T-helper 1 cell (primary cell): ENCODE measurements around the gene SLC29A4.
"Not testable (repeated sequence)": the region's sequence is repeated elsewhere in the genome, so short reads cannot be mapped to it uniquely, and the experiment has no call there.

Experiments used
- DNase-seq, 5 donors: peaks; one replicate each; pipeline ENCODE4 v3.0.0-alpha.2; 2012 to 2020
- total RNA-seq, 4 donors: gene quantifications; one replicate each; lab custom pipeline; 2026; lab: John Stamatoyannopoulos, UW

The SLC29A4 gene, protein sequence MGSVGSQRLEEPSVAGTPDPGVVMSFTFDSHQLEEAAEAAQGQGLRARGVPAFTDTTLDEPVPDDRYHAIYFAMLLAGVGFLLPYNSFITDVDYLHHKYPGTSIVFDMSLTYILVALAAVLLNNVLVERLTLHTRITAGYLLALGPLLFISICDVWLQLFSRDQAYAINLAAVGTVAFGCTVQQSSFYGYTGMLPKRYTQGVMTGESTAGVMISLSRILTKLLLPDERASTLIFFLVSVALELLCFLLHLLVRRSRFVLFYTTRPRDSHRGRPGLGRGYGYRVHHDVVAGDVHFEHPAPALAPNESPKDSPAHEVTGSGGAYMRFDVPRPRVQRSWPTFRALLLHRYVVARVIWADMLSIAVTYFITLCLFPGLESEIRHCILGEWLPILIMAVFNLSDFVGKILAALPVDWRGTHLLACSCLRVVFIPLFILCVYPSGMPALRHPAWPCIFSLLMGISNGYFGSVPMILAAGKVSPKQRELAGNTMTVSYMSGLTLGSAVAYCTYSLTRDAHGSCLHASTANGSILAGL
- 0.15 to 1.7 (median 0.81) reads per million in 4 donors for total RNA-seq

- no peak for DNase-seq
Observed at GRCh38 chr7:5282543-5283316, at the start of gene SLC29A4. SLC29A4 (plus strand) TSS chr7:5282943; CDS start chr7:5287817, 4,874 bp downstream.

DNA sequence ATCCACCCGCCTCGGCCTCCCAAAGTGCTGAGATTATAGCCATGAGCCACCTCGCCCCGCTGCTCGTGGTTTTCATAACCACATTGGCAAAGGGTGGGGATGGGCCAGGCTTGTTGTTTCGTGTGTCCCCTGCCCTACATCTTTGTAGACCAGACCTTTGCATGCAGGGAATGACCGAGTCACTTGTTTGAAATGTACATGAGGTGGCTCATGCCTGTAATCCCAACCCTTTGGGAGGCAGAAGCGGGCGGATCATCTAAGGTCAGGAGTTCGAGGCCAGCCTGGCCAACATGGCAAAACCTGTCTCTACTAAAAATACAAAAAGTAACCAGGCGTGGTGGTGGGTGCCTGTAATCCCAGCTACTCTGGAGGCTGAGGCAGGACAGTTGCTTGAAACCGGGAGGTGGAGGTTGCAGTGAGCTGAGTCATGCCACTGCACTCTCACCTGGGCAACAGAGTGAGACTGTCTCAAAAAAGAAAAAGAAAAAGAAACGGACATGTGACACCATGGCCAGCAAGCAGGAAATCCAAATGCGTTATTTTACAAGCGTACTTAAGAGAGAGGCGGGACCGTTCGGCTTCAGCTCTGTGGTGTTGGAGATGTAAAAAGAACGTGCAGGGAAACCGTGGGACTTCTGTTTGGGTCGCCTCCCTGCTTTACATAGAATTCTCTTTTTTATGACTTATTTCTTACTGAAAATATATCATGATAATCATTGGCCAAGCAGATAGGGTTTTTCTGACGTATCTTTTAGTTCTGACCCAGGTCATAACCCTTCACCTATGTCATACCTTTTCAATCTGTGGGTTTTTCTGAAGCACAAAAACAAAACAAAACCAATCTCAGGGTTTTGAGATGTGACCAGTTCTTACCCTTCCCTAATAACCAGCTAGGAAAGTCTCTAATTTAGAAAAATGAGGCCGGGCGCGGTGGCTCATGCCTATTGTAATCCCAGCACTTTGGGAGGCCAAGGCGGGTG is 47.6 kb upstream of the SLC29A4 start:
- no peak for DNase-seq

- no peak for DNase-seq
Observed at GRCh38 chr7:5237286-5237685, 45.5 kb upstream of the SLC29A4 start.

- DNase-seq = no peak
Observed at GRCh38 chr7:5238500-5238899, 44.2 kb upstream of the SLC29A4 start.

DNA sequence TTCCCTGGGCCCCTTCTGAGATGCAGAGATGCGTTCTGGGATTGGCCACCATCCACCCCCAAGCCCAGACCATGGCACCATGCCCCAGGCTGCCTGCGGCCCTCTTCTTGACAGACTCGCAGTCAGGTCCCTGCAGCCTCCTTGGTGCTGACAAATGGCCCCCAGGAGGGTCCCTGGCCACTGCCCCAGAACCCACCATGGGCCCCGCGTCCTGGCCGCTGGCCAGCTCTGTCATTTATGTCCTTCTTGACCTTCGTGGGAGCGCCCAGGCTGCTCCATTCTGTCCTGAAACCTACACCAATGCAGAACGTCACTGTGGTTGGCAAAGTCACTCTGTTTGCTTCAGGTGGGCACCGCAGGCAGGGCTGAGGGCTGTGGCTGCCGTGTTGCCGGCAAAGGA is 39.5 kb upstream of the SLC29A4 start:
- no peak for DNase-seq

DNA sequence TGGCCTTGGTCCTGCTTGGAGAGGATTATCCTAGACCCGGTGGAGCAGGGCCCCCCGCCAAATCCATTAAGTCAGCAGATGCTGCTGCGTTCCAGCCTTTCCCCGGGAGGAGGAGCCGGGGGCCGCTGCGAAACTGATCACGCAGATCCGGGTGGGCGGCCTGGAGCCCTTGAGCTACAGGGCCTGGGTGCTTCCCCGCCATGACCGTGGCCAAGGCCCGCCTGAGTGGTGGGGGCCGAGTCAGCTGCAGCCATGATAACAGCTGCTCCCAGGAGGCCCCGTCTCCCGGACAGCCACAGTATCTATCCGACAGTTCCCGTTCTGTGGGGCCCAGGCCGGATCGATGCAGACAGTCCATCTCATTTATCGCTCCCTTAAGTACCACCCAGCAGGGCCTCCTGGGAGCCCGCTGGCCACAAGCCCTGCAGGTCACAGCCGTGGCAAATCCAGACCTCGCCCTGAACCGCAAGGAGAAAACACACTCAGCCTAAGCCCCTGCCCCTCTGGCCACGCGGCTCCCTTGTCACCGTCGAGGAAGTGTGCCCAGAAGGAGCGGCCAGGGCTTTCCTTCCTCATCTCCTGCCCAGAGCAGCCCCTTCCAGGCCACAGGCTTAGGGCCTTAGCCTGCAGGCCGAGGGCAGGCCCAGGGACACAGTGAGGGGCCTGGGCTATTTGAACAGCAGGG is 34.4 kb upstream of the SLC29A4 start:
- no peak for DNase-seq

DNA sequence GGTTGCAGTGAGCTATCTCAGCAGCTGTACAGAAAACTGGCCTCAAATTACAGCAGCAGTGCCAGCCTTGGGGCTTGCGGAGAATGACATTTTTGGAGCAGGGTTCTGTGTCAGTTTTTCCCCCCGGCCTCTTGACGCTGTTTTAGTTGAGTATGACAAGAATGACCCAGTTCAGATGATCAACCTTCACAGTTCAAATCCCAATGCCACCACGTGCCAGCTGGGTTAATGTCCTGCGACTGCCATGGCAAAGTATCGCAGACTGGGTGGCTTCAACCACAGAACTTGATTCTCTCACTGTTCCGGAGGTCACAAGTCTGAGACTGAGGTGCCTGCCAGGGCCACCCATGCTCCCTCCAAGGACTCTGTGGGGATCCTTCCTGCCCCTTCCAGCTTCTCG is 32.0 kb upstream of the SLC29A4 start:
- not testable (repeated sequence) for DNase-seq

DNA sequence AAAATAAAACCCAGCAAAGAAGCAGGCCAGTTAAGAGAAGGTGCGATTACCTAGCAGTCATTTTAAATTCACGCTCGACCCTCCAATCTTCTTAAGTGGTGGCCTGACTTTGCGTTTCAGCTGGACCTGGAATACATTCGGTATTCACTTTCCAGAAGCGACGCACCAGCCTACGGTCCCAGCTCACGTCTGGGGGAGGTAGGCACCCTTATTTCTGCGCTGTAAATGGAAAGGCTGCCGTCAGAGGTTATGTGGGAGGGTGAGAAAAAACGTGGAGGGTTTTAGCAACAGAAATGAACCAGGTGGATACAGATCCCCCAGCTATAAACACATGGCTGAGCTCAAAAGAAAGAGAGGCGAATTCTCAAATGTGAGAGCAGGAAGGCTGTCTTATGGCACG is 29.2 kb upstream of the SLC29A4 start:
- not testable (repeated sequence) for DNase-seq

DNA sequence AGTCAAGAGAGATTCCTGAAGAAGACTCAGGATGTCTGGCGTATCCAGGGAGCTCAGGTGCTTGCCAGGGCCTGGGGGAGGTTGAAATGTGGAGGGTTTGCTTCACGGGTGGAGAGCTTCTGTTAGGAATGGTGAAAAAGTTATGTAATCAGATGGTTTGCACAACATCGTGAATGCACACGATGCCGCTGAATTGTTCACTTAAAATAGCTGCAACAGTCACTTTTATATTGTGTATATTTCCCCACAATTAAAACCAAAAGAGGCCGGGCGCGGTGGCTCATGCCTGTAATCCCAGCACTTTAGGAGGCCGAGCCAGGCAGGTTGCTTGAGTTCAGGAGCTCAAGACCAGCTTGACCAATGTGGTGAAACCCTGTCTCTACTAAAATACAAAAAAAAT is 28.4 kb upstream of the SLC29A4 start:
- not testable (repeated sequence) for DNase-seq

GRCh38 chr7:5255832-5256231 is 26.9 kb upstream of the SLC29A4 start:
- no peak for DNase-seq

DNA sequence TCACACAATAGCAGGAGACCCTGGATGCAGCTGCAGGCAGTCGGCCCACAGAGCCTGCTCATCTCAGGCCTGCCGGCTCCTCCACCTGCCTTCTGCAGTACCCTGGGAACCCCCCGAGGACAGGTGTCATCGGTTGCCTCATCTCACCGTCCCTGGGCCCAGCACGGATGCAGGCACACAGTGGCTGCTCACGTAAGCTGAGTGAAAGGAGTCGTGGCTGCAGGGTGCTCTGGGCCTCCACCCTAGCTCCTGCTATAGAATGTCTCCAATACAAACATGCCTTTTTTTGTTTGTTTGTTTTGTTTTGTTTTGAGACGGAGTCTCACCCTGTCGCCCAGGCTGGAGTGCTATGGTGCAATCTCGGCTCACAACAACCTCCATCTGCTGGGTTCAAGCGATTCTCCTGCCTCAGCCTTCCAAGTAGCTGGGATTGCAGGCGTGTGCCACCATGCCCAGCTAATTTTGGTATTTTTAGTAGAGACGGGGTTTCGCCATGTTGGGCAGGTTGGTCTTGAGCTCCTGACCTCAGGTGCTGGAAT is 22.1 kb upstream of the SLC29A4 start:
- DNase-seq = not testable (repeated sequence)

GRCh38 chr7:5263066-5263465 is 19.7 kb upstream of the SLC29A4 start:
- DNase-seq = not testable (repeated sequence)

DNA sequence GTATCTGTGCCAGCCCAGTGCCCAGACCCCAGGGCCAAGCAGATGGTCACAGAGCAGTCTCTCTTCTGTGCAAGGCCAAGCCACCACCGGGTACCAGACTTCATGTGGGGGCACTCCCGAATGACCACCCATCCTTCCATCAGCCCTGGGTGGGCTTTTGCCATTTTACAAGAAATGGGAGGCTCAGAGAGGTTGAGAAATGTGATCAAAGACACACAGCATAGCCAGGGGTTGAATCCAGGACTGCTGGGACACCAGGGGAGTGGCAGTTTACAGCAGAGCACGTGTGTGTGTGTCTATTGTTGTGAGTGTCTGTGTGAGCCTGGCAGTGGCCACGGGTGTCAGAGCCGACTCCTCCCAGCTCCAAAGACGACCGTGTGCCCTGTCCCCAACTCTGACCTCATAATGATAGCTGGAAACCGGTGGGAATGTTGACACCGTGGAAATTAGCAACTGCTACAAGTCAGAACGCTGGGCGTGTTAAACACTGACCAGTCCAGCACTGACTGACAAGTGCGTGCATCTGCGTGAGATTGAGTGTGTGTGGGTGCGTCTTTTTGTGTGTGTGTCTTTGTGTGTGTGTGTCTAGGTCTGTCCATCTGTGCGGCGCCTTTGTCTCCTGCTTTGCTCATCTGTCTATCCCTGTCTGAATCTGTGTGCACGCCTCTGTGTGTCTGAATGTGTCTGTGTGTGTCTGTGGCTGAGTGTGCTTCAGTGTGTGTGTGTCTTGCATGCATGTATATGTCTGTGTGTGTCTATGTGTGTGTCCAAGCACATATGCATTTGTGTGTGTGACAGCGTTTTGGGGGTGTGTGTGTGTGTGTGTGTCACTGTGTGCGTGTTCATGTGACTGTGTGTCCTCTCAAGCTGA is 17.2 kb upstream of the SLC29A4 start:
- no peak for DNase-seq

- no peak for DNase-seq
Observed at GRCh38 chr7:5266191-5267028, 16.3 kb upstream of the SLC29A4 start.

- DNase-seq = not testable (repeated sequence)
Observed at GRCh38 chr7:5267829-5268228, 14.9 kb upstream of the SLC29A4 start.

- DNase-seq = not testable (repeated sequence)
Observed at GRCh38 chr7:5269992-5270657, 12.6 kb upstream of the SLC29A4 start.

- DNase-seq = no peak
Observed at GRCh38 chr7:5270788-5271187, 12.0 kb upstream of the SLC29A4 start.

DNA sequence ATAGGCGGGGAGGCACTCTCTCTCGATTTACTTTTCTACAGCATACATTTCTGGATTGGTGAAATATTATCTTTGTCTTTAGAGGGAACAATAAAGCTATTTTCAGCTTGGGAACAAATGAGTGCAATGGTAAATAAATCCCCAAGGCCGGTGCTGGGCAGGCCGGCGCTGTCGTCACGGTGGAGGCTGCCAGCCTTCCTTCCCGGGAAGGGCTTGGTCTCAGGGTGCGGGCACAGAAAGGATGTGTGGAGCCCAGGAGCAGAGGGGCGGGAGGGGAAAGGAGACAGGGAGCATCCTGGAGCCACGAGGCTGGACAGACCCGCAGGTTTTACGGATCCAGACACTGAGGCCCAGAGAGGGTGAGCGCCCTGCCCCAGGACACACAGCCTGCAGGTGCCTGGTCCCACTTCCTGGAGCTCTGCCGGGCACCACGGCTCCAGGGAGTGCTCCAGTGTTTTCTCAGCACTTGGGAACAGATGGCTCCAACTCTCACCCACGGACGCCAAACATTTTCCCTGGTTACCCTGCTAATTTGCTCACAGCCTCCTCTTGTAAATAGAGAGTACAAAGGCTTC is 8.8 kb upstream of the SLC29A4 start:
- not testable (repeated sequence) for DNase-seq
